GM12892 (cell line): ENCODE measurements around the gene SNX10.

Experiments
- POLR2AphosphoS5 ChIP-seq: IDR thresholded peaks from 2 replicates; pipeline ENCODE4 v1.6.1; 2011; ENCODE audit warnings: low read depth, low read length, control low read depth
- TAF1 ChIP-seq: IDR thresholded peaks from 2 replicates; pipeline ENCODE4 v1.6.1; 2011; ENCODE audit warnings: low read depth, mild to moderate bottlenecking, control low read depth, low read length, borderline replicate concordance

- TF ChIP-seq TAF1 (no peak), POLR2AphosphoS5 (no peak)
Measured at GRCh38 chr7:26293569-26294308, 2.1 kb downstream of the SNX10 start.
